OCI-LY3 (cell line): ENCODE results near the gene SLC18A3.

Experiments
- EZH2phosphoT487 ChIP-seq: fragments of 200-600 bp; shearing (Covaris generic); IDR thresholded peaks from 2 replicates; pipeline ENCODE4 v1.6.1; 2018; ENCODE audit warnings: antibody characterized with exemption, mixed run types, low read depth
- TF ChIP-seq, protein P1 (sequence below): fragments of 200-600, 300-600 bp; sonication (generic); IDR thresholded peaks from 2 replicates; pipeline ENCODE4 v1.5.1; 2014; ENCODE audit warnings: antibody characterized with exemption, low read length, low read depth

DNA sequence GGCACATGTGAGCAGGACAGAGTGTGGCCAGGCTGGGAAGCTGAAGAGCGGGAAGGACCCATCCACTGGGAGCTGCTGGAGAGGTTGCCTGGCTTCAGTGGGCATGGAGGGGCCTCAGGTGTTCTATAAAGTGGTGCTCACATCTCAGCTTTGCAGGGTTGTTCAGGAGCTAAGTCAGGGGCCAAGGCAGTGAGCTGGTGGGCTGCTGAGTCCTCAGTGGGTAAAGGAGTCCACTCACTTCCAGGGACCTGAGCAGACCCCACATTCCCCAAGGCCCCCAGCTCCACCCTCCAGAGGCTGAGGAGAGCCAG is 40.6 kb downstream of the SLC18A3 start:
- TF ChIP-seq, protein P1, sequence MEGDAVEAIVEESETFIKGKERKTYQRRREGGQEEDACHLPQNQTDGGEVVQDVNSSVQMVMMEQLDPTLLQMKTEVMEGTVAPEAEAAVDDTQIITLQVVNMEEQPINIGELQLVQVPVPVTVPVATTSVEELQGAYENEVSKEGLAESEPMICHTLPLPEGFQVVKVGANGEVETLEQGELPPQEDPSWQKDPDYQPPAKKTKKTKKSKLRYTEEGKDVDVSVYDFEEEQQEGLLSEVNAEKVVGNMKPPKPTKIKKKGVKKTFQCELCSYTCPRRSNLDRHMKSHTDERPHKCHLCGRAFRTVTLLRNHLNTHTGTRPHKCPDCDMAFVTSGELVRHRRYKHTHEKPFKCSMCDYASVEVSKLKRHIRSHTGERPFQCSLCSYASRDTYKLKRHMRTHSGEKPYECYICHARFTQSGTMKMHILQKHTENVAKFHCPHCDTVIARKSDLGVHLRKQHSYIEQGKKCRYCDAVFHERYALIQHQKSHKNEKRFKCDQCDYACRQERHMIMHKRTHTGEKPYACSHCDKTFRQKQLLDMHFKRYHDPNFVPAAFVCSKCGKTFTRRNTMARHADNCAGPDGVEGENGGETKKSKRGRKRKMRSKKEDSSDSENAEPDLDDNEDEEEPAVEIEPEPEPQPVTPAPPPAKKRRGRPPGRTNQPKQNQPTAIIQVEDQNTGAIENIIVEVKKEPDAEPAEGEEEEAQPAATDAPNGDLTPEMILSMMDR: no peak
- TF ChIP-seq EZH2phosphoT487: no peak
